NCI-H748 treated with DMSO at 0.1 percent for 48 hours (cell line): ENCODE results near the gene MYBL2.
"Not testable (repeated sequence)": the region's sequence is repeated elsewhere in the genome, so short reads cannot be mapped to it uniquely, and the experiment has no call there.

ENCODE experiments used
- DNase-seq: peaks from one replicate; lab custom pipeline; 2025; lab: John Stamatoyannopoulos, UW

Gene MYBL2

DNA sequence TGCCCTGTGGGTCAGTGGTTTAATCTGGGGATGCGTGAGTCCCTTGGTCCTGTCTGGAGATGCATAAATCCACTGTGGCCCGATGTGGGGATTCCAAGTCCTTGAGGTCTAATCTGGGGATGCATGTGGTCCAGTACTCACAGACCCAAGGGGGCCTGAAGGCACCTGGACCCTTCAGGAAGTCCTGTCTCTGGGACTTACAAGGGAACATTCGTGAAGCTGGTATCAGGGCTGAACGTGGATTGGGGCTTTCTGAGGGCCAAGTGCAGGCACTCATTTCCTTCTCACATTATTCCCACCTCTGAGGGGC is 85.1 kb downstream of the MYBL2 start:
- DNase-seq, result no peak

DNA sequence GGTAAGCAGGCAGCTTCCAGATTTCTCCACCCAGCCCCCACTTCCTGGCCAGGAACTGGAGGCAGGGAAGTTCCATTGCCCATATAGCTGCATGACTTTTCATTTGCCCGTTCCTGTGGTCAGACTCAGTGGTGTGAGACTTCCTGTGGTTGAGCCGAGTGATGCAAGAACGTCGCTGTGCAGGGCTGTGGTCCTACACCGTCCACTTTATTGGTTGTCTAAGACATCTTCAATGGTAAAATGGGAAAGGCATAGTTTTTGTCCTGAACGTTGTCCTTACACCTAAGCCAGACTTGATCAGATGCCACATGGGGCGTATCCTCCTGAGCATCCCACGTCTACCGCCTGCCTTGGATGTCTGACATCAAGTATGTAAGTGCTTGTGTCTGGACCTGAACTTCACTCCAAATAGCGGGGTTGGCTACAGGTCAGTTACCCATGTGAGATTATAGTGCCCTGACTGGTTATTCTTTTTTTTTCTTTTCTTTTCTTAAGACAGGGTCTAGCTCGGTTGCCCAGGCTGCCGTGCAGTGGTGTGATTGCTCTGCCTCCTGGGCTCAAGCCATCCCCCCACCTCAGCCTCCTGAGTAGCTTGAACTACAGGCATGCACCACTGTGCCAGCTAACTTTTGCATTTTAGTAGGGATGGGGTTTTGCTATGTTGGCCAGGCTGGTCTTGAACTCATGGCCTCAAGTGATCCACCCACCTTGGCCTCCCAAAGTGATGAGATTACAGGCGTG is 85.8 kb downstream of the MYBL2 start:
- no peak for DNase-seq

DNA sequence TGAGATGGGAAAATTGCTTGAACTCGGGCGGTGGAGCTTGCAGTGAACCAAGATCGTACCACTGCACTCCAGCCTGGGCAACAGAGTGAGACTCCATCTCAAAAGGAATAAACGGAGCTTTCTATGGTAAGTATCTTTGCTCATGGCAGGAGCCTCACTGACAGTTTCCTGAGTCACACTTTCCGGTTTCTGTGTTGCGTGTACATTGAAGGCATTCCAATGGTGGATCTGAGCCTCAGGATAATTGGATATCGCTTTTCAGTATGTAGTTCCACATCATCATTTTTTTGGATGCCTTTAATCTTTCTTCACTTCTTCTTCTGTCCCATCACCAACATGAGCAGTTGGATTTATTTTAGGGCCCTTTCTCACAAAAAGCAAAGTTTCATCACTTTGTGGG is 88.5 kb downstream of the MYBL2 start:
- no peak for DNase-seq

DNA sequence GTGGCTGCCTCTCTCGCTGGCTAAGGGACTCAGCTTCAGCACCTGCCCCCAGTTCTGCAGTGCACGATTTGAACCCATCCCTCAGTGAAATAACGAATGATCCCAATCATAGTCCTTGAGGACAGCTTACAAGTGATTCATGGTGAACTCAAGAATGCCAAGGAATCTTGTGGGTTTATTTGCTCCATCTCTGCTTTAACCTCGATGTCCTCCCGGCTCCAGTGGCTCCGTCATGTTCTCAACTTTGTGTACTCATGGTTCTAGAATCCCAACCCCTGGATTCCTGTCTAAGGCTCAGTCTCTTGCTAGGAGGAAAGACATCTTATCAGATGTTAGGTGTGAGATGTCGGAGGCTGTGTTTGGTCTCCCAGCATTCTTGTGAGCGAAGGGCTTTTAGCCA is 88.9 kb downstream of the MYBL2 start:
- DNase-seq, result no peak

DNA sequence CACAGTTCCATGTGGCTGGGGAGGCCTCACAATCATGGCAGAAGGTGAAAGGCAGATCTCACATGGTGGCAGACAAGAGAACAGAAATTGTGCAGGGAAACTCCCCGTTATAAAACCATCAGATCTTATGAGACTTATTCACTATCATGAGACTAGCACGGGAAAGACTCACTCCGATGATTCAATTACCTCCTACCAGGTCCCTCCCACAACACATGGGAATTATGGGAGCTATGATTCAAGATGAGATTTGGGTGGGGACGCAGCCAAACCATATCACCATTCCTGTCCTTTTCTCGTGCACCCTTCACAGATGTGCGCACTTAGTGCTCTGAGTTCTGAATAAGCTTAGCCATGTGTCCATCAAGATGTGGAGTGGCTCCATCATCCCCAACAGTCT is 91.0 kb downstream of the MYBL2 start:
- not testable (repeated sequence) for DNase-seq

- DNase-seq, result peak; percentile 66
These were observed 94.7 kb downstream of the MYBL2 start for GRCh38 chr20:43761386-43762340.

- no peak for DNase-seq
These were observed 96.0 kb downstream of the MYBL2 start for GRCh38 chr20:43762911-43763310.

GRCh38 chr20:43765916-43766315 is 99.0 kb downstream of the MYBL2 start:
- no peak for DNase-seq
